NOMO-1 (cell line): Measurements from ENCODE around the gene SMOC2.

Experiments used
- DNase-seq, 2 experiments: peaks; one replicate each; lab custom pipeline; 2025; ENCODE audit not compliant: unreplicated experiment in 2 of 2; lab: John Stamatoyannopoulos, UW

Gene SMOC2

GRCh38 chr6:168616816-168617765 is 176.1 kb downstream of the SMOC2 start:
- DNase-seq: no peak

- no peak for DNase-seq
Measured at GRCh38 chr6:168618546-168619315, 177.7 kb downstream of the SMOC2 start.

- DNase-seq: no peak
Measured at GRCh38 chr6:168619560-168620314, 178.8 kb downstream of the SMOC2 start.

- no peak for DNase-seq
Measured at GRCh38 chr6:168620578-168620977, 179.6 kb downstream of the SMOC2 start.

GRCh38 chr6:168623736-168624135 is 182.8 kb downstream of the SMOC2 start:
- DNase-seq: no peak

- no peak for DNase-seq
Measured at GRCh38 chr6:168624540-168624939, 183.6 kb downstream of the SMOC2 start.

GRCh38 chr6:168624948-168625347 is 184.0 kb downstream of the SMOC2 start:
- DNase-seq: no peak

GRCh38 chr6:168625602-168626001 is 184.6 kb downstream of the SMOC2 start:
- DNase-seq: no peak

- no peak for DNase-seq
Measured at GRCh38 chr6:168626046-168626602, 185.1 kb downstream of the SMOC2 start.

GRCh38 chr6:168627506-168628175 is 186.7 kb downstream of the SMOC2 start:
- DNase-seq: no peak

- no peak for DNase-seq
Measured at GRCh38 chr6:168628176-168628553, 187.2 kb downstream of the SMOC2 start.

- no peak for DNase-seq
Measured at GRCh38 chr6:168628732-168629245, 187.8 kb downstream of the SMOC2 start.

- no peak for DNase-seq
Measured at GRCh38 chr6:168631564-168631963, 190.6 kb downstream of the SMOC2 start.

- no peak for DNase-seq
Measured at GRCh38 chr6:168632694-168633093, 191.7 kb downstream of the SMOC2 start.

- no peak for DNase-seq
Measured at GRCh38 chr6:168634541-168635328, 193.8 kb downstream of the SMOC2 start.

GRCh38 chr6:168636147-168637004 is 195.4 kb downstream of the SMOC2 start:
- no peak for DNase-seq

- DNase-seq: no peak
Measured at GRCh38 chr6:168637834-168638233, 196.8 kb downstream of the SMOC2 start.
